Sigmoid colon (tissue), 7 donors: ENCODE results near the gene PLEKHN1. TPM values are rescaled to one million over a fixed set of nuclear protein-coding genes. Genes with fewer than 3 reads are reported as not detected.

Experiments used
- DNase-seq: peaks from one replicate; pipeline ENCODE4 v3.0.0-alpha.2; 2019
- H3K27ac ChIP-seq, 4 donors: fragments of 200-600 bp; sonication (generic); one replicate each; pipeline ENCODE4 v1.5.1; 2016 to 2019; ENCODE audit warnings: mild to moderate bottlenecking in 1 of 4
- H3K27me3 ChIP-seq, 3 donors: fragments of 200-600 bp; sonication (generic); one replicate each; pipeline ENCODE4 v1.5.1; 2019; ENCODE audit warnings: mild to moderate bottlenecking in 1 of 3
- H3K36me3 ChIP-seq, 4 donors: fragments of 200-600 bp; sonication (generic); one replicate each; pipeline ENCODE4 v1.5.1; 2016 to 2019
- H3K4me1 ChIP-seq, 4 donors: fragments of 200-600 bp; sonication (generic); one replicate each; pipeline ENCODE4 v1.5.1; 2017 to 2019
- H3K4me3 ChIP-seq, 4 donors: fragments of 200-600 bp; sonication (generic); one replicate each; pipeline ENCODE4 v1.5.1; 2017 to 2019; ENCODE audit warnings: mild to moderate bottlenecking in 2 of 4, moderate library complexity in 1 of 4
- H3K9me3 ChIP-seq, 4 donors: fragments of 200-600 bp in 3 of 4; sonication (generic) in 3 of 4; one replicate each; pipeline versions ENCODE4 v1.5.1 to v1.6.1; 2013 to 2019
- CTCF ChIP-seq, 4 experiments: fragments of 450-650 bp in 3 of 4; fragments of 200-600 bp in 1 of 4; IDR thresholded peaks; one replicate each; pipeline ENCODE4 v1.5.1; 2016 to 2019; ENCODE audit warnings: antibody characterized with exemption in 4 of 4, mild to moderate bottlenecking in 3 of 4, moderate library complexity in 2 of 4
- EP300 ChIP-seq, 4 donors: sonication (generic); formaldehyde crosslinking; IDR thresholded peaks; one replicate each; pipeline ENCODE4 v1.6.1; 2017; ENCODE audit warnings: antibody characterized with exemption in 4 of 4
- POLR2A ChIP-seq, 2 donors: fragments of 450-650 bp; IDR thresholded peaks; one replicate each; pipeline ENCODE4 v1.6.1; 2016; ENCODE audit warnings: antibody characterized with exemption in 2 of 2, mild to moderate bottlenecking in 2 of 2, moderate library complexity in 2 of 2
- POLR2AphosphoS5 ChIP-seq, 4 donors: sonication (generic); formaldehyde crosslinking; IDR thresholded peaks; one replicate each; pipeline ENCODE4 v1.6.1; 2017; ENCODE audit warnings: antibody characterized with exemption in 4 of 4
- WGBS, 2 donors: extraction: QIAGEN DNeasy Blood & Tissue Kit; methylation state at CpG; one replicate each; pipeline ENCODE4 v1.1.7; 2013; 5-methylcytosine and 5-hydroxymethylcytosine counted together
- intact Hi-C: fragments of 100-400 bp; cut with DNase I; formaldehyde crosslinking; loops from one replicate; pipeline ENCODE4 v1.15.1; 2023
- polyA plus RNA-seq, 3 donors: library from polyadenylated mRNA; stranded (reverse); fragments of 200-250 nt; gene quantifications; one replicate each; pipeline ENCODE4 v1.2.3, GENCODE V29; 2013
- total RNA-seq, 4 donors: library from RNA; depleted of rRNA; stranded (reverse); fragments of >200 nt; gene quantifications; one replicate each; pipeline ENCODE4 v1.1.0, GENCODE V29; 2016
- donor health status: healthy with polysubstance abuse.
- donor health status: Bipolar disorder and iron deficiency.
- donor health status: healthy.

The PLEKHN1 gene
- total and polyA plus RNA-seq, 7 donors: 0.46 to 1.5 TPM; not detected in 5

GRCh38 chr1:963301-963651 is 3.0 kb upstream of the PLEKHN1 start:
- Histone ChIP-seq H3K4me1 (peaks cover 0 to 46% (median 35%) of the 10 kb centered on the region in 4 donors), H3K4me3 (no peak overlapping the region), H3K9me3 (no peaks in the 10 kb centered on the region), H3K27me3 (peaks cover 0 to 20% (median 12%) of the 10 kb centered on the region in 3 donors), H3K36me3 (peaks cover 0 to 14% (median 0%) of the 10 kb centered on the region in 4 donors), H3K27ac (no peak overlapping the region)
- intact Hi-C loops: no loop called here
- TF ChIP-seq CTCF (IDR thresholded peaks at IDR 0.05) (no peak), EP300 (IDR thresholded peaks at IDR 0.05) (no peak), POLR2A (IDR thresholded peaks at IDR 0.05) (no peak), POLR2AphosphoS5 (IDR thresholded peaks at IDR 0.05) (no peak)
- WGBS, 2 donors: 85 to 87% methylated on average over 16 of the region's 16 CpGs
- no peak for DNase-seq

GRCh38 chr1:963746-964525 is 2.3 kb upstream of the PLEKHN1 start:
- WGBS, 2 donors: 92 to 93% methylated on average over 47 of the region's 47 CpGs

GRCh38 chr1:964691-965525 is 1.4 kb upstream of the PLEKHN1 start:
- no peak for DNase-seq
- Histone ChIP-seq H3K36me3 (peaks cover 0 to 14% (median 0%) of the 10 kb centered on the region in 4 donors), H3K9me3 (no peaks in the 10 kb centered on the region), H3K4me3 (no peak overlapping the region), H3K27ac (no peak overlapping the region), H3K27me3 (peaks cover 0 to 34% (median 18%) of the 10 kb centered on the region in 3 donors), H3K4me1 (peaks cover 0 to 33% (median 25%) of the 10 kb centered on the region in 4 donors)
- TF ChIP-seq POLR2A (IDR thresholded peaks at IDR 0.05) (no peak), EP300 (IDR thresholded peaks at IDR 0.05) (no peak), POLR2AphosphoS5 (IDR thresholded peaks at IDR 0.05) (no peak), CTCF (IDR thresholded peaks at IDR 0.05) (no peak)
- intact Hi-C loops: no loop called here
- 93 to 95% methylated on average over 40 to 44 of the region's 51 CpGs for WGBS, 2 donors

More at GRCh38 chr1:963746-964525, 2.3 kb upstream of the PLEKHN1 start:
- TF ChIP-seq EP300 (IDR thresholded peaks at IDR 0.05): no peak
- TF ChIP-seq CTCF (IDR thresholded peaks at IDR 0.05): no peak
- TF ChIP-seq POLR2AphosphoS5 (IDR thresholded peaks at IDR 0.05): no peak
- no peaks in the 10 kb centered on the region for H3K9me3 ChIP-seq
- H3K4me1 ChIP-seq: peaks cover 0 to 40% (median 32%) of the 10 kb centered on the region in 4 donors
- no peak for DNase-seq
- H3K27me3 ChIP-seq: peaks cover 0 to 26% (median 17%) of the 10 kb centered on the region in 3 donors
- no peak overlapping the region for H3K27ac ChIP-seq
- H3K4me3 ChIP-seq: no peak overlapping the region
- peaks cover 0 to 14% (median 0%) of the 10 kb centered on the region in 4 donors for H3K36me3 ChIP-seq
- intact Hi-C loops: no loop called here

GRCh38 chr1:965526-966134 is 652 bp upstream of the PLEKHN1 start:
- H3K4me3 ChIP-seq: peak overlapping the region in 1 of 4 donors; percentile 65
- peaks cover 0 to 28% (median 22%) of the 10 kb centered on the region in 4 donors for H3K4me1 ChIP-seq
- 78 to 83% methylated on average over 26 of the region's 26 CpGs for WGBS, 2 donors
- intact Hi-C loops: no loop called here
- no peaks in the 10 kb centered on the region for H3K9me3 ChIP-seq
- H3K27ac ChIP-seq: no peak overlapping the region
- TF ChIP-seq POLR2AphosphoS5 (IDR thresholded peaks at IDR 0.05) (no peak), POLR2A (IDR thresholded peaks at IDR 0.05) (no peak), EP300 (IDR thresholded peaks at IDR 0.05) (no peak), CTCF (IDR thresholded peaks at IDR 0.05) (no peak)
- peaks cover 0 to 14% (median 0%) of the 10 kb centered on the region in 4 donors for H3K36me3 ChIP-seq
- peaks cover 4 to 41% (median 25%) of the 10 kb centered on the region in 3 donors for H3K27me3 ChIP-seq
- no peak for DNase-seq
